Activated CD4-positive, alpha-beta T cell treated with anti-CD3 and anti-CD28 coated beads for 4 hours (primary cell): Measurements from ENCODE around the gene FAM24A.
A peak's percentile ranks its signal among the peaks of the same experiment; 100 is the strongest.
"Not testable (repeated sequence)": the region's sequence is repeated elsewhere in the genome, so short reads cannot be mapped to it uniquely, and the experiment has no call there.

ENCODE experiments used
- DNase-seq, 2 donors: peaks; one replicate each; pipeline ENCODE4 v3.0.0-alpha.2; 2020

FAM24A gene, protein sequence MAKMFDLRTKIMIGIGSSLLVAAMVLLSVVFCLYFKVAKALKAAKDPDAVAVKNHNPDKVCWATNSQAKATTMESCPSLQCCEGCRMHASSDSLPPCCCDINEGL

DNA sequence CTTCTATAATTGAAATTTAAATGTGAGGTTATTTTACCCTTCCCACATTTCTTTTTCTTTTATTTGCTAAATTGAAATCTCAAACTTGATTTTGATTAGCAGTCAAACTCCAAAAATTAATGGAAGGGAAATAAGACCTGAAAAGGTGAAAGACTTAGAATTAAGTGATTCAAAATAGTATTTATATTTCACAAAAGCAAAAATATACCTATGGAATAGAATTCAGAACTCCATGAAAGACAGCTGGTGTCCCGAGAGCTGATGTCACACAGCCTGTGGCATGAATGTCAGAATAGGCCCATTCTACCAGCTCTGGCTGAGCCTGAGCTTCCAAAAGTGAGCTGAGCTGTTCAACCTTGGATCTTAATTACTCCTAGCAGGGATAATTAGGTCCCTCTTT is at the start of gene FAM24A:
FAM24A (plus strand) TSS at position 301 of the 400 bp plus-strand sequence. CDS start 1,025 bp downstream, outside the sequence.
- DNase-seq = no peak

DNA sequence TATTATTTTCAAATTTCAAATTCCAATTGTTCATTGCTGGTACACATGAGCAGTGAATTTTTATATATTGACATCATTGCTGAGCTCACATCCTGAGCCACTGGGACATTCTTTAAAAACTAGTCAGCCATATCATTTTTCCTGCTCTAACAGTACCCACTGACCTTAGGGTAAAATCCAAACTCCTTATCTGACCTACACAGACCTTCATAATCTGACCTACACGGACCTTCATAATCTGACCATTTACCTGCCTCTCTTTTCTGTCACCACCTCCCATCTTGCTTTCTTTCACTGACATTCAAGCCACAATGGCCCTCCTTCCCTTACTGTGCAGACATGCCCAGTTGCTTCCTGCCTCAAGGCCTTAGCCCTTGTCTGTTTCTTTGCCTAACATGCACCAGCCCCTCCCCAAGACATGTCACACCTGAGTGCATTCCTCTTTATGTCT is 48.7 kb upstream of the FAM24A start:
- DNase-seq = no peak

DNA sequence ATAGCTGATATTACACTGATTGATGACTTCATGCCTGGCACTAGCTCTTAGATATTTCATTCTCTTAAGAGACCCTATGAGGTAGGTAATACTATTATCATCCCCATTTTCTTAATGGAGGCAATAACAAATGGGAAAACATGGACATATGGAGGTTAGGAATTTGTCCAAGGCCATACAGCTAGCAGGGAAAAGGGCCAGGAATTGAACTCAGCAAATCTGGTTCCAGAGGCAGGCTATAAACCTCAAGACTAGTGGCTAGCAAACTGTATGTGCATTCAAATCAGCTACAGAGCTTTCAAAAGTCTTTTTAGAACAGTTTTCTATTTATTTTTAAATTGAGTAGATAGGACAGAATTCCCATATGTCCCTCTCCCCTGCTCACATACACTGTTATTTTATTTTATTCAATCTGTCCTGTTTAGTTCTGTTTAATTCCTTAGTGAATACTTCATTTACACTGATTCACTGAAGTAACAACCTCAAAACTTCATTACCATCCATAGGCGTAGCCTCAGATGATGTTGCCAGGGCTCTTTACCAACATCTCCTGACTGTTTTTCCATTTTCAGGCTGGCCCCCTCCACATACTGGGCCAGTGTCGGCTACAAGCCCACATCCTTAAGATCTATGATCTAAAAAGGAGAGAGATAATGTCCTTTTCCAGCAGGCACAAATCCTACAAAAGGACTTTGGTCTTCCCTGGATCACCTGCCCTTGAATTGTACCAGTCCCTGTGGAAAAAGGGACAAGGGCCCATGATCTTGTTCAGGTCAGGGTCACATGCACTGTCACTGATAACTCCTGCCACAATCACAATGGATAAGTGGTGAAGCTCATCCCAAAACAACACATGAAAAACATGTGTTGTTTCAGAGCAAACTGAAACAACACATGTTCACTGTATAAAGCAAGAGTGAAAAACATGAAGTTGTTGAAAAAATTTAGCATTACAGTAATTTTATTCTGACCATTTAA is 46.9 kb upstream of the FAM24A start:
- no peak for DNase-seq

DNA sequence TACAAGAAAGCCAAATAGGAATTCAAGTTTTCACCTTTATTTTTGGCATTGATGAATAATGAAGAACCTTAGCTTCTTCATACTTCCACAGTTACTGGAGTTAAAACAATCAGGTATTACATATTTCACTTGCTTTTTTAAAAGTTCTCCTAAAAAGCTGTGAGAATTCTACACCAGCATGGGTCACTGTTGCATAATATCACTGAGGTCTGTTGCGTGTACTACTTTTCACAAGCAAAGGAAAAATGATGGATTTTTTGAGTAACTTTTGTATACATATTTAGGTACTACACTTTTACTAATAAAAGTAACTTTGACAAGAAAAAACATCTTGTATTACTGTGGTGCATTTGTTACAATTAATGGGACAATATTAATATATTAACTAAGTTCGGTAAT is 46.2 kb upstream of the FAM24A start:
- DNase-seq = no peak

DNA sequence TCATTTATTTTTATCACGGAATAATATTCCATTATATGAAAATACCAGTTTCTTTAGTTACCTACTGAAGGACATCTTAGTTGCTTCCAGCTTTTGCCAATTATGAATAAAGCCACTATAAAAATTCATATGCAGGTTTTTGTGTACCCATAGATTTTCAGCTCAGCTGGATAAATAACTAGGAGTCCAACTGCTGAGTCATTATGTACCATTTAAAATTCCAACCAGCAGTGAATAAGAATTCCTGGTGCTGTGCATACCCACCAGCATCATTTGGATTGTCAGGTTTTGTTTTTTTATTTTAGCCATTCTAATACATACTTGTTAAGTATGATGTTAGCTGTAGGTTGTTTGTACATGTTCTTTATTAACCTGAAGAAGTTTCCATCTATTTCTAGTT is 45.5 kb upstream of the FAM24A start:
- DNase-seq = no peak

DNA sequence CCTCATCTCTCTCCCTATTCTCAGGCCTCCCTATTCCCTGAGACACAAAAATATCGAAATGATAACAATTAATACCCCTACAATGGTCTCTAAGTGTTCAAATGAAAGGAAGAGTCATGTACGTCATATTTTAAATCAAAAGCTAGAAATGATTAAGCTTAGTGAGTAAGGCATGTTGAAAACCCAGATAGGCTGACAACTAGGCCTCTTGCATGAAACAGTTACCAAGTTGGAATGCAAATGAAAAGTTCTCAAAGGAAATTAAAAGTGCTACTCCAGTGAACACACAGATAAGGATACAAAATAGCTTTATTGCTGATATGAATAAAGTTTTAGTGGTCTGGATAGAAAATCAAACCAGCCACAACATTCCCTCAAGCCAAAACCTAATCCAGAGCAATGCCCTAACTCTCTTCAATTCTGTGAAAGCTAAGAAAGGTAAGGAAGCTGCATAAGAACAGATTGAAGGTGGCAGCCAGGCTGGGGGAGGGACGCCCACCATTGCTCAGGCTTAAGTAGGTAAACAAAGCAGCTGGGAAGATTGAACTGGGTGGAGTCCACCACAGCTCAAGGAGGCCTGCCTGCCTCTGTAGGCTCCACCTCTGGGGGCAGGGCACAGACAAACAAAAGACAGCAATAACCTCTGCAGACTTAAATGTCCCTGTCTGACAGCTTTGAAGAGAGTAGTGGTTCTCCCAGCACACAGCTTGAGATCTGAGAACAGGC is 43.5 kb upstream of the FAM24A start:
- not testable (repeated sequence) for DNase-seq

DNA sequence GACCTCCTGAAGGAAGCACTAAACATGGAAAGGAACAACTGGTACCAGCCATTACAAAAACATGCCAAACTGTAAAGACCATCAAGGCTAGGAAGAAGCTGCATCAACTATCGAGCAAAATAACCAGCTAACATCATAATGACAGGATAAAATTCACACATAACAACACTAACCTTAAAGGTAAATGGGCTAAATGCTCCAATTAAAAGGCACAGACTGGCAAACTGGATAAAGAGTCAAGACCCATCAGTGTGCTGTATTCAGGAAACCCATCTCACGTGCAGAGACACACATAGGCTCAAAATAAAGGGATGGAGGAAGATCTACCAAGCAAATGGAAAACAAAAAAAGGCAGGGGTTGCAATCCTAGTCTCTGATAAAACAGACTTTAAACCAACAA is 41.6 kb upstream of the FAM24A start:
- not testable (repeated sequence) for DNase-seq

DNA sequence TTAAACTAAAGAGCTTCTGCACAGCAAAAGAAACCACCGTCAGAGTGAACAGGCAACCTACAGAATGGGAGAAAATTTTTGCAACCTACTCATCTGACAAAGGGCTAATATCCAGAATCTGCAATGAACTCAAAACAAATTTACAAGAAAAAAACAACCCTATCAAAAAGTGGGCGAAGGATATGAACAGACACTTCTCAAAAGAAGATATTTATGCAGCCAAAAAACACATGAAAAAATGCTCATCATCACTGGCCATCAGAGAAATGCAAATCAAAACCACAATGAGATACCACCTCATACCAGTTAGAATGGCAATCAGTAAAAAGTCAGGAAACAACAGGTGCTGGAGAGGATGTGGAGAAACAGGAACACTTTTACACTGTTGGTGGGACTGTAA is 38.5 kb upstream of the FAM24A start:
- not testable (repeated sequence) for DNase-seq

DNA sequence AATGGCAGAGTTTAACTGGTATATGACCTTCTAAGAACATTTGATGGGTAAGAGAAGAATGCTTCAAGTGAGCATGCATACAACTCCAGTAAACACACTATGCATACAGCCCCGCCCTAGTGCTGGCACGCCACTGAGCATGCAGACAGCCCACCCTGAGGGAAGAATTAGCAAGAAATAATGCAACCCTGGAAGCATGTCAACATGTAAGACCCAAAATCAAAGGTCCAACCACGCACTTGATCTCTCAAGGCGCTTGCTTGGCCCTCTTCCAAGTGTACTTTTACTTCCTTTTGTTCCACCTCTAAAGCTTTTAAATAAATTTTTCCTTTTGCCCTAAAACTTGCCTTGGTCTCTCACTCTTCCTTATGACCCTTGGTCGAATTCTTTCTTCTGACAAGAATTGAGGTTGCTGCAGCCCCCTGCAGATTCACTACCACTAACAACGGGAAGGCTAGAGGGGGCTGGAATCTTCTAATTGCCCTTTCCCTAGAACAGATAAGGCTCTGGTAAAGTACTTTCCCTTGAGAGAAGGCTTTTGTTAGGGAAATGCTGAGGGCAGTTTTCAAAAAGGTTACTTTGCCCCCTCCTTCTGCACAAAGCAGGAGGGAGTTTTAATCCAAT is 34.5 kb upstream of the FAM24A start:
- no peak for DNase-seq

DNA sequence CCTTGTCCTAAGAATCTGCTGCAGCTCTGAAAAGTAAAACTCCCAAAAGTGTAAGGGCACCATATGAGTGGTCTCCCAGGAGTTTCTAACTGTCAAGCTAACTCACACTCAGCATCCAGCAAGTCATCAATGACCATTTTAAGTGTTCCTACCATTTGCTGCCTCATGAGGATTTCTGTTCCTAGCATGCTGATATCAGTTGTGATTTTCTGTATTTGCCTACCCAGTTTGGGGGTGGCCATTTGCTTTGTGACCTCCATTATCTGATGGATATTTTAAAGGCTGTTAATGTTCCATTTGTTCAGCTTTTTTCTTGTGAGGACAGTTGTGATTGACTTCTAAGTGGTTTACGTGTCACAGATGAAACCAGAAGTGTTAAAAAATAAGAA is 33.9 kb upstream of the FAM24A start:
- DNase-seq = no peak

DNA sequence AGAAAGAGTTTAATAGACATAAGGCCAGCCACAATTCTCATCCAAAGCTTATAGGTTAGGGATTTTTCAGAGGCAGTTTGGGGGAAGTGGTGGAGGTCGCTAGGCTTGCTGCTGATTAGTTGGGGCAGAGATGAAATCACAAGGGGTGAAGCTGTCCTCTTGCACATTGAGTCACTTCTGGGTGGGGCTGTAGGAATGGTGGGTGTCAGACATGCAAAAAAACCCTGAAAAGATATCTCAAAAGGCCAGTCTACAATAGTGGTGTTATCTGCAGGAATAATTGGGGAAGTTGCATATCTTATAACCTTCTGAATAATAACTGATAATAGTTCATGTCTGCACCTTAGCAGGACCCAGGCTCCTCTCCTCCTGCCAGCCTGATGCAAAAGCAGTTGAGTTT is 33.1 kb upstream of the FAM24A start:
- no peak for DNase-seq

DNA sequence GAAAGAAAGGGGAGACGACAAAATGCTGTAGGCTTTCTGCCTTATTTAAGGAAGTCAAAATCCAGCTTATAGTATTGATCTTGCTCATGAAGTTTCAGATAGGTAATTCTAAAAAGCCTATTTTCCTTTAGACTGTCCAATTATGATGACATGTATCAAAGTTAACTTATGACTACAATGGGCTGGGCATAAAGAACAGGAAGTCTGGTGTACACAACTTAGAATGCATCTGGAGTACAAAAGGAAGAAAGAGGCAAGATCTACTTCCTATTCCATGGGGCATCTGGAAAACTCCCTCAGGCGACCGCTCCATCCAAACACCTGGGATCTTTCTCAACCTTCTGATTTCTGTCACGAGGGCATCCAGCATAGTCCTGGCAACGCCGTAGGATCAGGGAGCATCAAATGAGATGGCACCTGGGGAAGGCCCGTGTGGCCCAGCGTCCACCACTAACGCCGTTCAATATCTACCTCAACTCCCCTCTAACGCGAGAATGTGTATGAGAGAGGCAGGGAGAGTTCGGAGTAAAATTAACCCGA is 31.5 kb upstream of the FAM24A start:
- DNase-seq = no peak

DNA sequence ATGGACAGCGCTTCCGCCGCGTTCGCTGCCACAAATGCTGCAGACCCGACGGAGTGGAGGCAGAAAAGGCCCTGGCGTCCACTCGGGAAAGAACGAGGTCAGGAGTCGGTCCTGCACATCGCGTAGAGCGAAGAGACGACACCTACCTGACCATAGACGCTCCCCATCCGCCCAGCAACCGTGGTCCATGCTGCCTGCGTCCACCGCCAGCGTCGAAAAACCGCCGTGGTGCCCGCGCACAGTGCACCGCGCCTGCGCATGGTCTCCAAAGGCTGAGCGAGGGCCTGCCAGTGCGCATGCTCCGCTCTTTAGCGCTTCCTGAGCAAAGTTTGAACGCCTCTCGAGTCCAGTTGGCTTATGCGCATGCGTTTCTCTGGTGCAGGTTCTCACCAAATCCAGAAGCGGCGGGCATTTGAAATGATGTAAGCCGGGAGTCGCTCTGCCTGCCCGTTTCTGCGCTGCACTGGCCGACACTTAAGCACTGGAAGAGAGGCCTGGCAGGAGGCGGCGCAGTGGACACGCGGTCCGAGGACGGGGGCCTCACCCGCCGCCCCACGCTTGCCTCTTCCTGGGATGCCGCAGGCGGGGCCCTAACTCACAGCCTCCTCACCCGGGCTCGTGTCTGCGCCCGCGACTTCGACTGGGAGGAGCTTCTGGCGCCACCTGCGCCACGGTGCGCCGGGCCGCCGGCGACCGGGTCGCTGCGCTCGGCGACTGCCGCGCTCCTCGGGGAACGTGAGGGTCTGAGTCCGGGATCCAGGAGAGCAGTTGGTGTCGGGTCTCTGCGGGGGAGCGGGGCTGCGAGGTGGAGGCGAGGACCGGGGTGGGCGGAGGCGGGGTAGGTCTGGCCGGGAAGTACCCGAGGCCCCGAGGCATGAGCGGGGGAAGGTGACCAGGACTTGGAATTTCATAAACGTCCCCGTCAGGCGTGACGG is 30.8 kb upstream of the FAM24A start, which contains the start of gene FAM24B:
FAM24B (minus strand) TSS at position 243 of the 935 bp plus-strand sequence. CDS start 29,066 bp downstream, outside the sequence.
- DNase-seq = peak; percentile 94 to 97

DNA sequence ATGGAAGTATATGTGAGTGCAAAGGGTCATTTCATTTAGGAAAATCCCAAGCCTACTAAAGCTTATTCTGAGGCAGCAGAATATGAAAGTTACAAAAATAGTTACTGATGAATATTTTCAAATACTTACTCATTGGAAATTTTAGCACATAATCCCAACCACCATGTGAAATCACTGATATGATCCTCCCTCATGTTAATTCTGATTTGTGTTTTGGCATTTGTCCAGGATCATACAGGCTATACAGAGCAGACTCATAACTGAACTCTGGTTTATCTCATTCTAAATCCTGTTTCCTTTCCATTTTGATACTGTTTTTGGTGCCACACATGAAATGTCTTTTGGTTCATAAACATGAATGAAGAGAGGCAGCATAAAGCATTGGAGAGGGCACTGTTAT is 27.6 kb upstream of the FAM24A start:
- DNase-seq = no peak

DNA sequence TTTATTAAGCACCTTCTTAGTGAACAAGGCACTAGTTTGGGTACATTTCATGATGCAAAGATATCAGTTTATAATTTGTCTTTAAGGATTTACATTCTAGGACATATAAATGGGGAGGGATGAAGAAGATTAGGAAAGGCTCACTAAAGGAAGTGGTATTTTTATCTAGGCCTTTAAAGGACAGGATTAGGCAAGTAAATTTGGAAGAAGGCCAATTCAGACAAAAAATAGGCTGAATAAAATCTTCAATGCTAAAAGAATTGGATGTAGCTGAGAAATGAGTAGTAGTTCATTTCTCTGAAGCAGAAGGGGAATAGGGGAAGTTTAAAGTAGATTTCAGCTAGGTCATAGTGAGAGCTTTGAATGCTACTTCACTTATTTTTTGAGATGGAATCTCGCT is 26.2 kb upstream of the FAM24A start:
- no peak for DNase-seq

DNA sequence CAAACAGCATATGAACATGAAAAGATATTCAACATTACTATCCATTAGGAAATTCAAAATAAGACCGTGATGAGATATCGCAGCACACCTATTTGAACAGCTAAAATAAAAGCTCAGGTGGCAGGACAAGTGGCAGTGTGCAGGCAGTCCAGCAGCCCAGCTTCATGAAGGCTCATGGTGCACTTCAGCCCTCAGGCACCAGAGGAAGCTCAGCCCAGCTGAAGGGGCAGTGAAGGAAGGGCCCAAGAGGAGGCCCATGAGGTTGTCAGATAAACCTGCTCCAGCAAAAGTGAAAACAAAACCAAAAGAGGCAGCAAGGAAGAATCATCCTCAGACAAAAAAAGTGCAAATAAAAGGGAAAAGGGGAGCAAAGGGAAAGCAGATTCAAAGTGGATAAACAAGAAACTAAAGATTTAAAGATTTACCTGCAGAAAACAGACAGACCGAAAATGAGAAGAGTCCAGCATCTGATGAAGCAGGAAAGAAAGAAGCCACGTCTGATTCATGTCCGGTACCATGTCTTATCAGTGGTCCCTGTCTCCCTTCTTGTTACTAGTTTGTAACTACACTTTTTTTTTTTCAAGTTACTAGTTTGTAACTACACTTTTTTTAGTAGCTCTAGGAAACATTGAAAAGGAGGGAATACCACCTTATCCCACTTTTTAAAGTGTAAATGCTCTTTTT is 16.0 kb upstream of the FAM24A start:
- no peak for DNase-seq

DNA sequence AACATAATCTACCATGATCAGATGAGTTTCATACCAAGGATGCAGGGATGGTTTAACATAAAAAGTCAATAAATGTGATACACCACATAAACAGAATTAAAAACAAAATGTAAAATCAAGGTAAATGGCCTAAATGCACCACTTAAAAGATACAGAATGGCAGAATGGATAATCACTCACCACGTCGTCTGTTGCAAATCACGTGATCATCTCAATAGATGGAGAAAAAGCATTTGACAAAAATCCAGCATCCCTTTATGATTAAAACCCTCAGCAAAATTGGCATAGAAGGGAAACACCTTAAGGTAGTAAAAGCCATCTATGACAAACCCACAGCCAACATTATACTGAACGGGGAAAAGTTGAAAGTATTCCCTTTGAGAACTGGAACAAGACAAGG is 6.5 kb upstream of the FAM24A start:
- DNase-seq = not testable (repeated sequence)

DNA sequence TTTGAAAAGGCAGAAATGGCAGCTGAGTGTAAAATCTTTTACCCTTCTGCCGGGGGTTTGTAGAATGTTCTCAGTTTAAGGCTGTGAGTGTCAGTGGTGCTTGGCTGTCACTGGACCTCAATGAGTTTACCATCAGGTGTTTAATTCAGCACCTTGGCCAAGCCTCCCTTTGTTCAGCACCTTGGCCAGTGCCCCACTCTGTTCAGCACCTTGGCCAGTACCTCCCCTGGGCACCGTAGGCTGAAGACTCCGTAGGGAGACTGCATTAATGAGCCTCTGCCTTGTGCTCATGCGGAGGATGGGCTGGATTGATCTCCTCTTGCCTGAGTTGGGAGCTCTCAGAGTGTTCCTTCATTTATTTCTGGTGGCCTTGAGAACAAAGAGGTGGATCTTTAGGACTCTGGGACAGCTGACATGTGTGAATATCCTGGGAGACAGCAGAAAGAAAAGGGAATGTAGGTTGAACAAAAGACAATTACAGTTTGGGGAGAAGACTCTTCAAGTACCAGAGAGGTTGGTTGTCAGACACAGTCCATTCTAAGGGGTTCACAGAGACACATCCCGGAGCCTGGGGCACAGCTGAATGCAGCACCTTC is 1.6 kb downstream of the FAM24A start:
- peak; percentile 11 to 43 for DNase-seq

DNA sequence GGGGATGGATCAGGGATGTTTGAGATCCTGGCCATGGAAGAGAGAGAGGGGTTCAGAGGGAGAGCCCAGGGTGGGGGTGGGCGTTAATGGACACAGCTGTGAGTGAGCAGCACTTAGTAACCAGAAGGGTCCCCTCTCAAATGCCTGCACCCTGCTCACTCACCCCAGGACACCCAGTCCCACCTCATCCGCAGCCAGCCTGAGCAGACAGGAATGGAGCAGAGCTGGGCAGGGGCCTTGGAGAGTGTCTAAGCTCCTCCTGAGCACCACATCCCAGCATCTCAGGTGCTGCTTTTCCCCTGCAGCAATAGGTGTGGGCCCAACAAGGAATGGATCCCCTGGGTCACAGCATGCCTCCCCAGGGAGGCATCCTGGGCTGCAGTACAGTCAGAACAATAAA is 5.3 kb downstream of the FAM24A start:
- no peak for DNase-seq

DNA sequence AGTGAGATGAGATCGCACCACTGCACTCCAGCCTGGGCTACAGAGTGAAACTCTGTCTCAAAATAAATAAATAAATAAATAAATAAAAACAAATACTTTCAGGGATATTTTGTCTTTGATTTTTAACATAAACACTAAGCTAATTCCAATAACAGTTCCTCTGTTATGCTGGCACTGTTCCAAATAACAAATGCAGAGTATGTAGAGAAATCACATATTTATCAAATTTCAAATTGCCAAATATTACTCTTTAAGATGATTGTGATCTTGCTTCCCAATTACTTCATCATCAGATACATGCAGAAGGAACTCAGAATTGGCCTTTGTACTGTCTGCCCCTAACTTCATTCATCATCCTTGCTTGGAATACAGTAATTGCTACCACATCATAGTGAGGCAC is 19.7 kb downstream of the FAM24A start:
- DNase-seq = no peak
